IPS DF 6.9 (cell line): ENCODE measurements around the gene OXSR1.

Experiments used
- DNase-seq: peaks from one replicate; pipeline ENCODE4 v3.0.0-alpha.2; 2013; ENCODE audit warnings: low read depth, low spot score
- H3K27ac ChIP-seq: one replicate; pipeline ENCODE4 v1.5.1; 2013; ENCODE audit warnings: low read length, control low read depth
- H3K27me3 ChIP-seq: 2 replicates; pipeline ENCODE4 v1.6.1; 2013; ENCODE audit warnings: mild to moderate bottlenecking, low read length; ENCODE audit not compliant: control insufficient read depth, insufficient read depth
- H3K36me3 ChIP-seq: 2 replicates; pipeline ENCODE4 v1.6.1; 2013; ENCODE audit warnings: low read length; ENCODE audit not compliant: control insufficient read depth, insufficient read depth
- H3K4me1 ChIP-seq: 2 replicates; pipeline ENCODE4 v1.6.1; 2013; ENCODE audit warnings: low read length; ENCODE audit not compliant: control insufficient read depth, insufficient read depth
- H3K4me3 ChIP-seq: 2 replicates; pipeline ENCODE4 v1.5.1; 2013; ENCODE audit warnings: mild to moderate bottlenecking, low read length
- H3K9me3 ChIP-seq: 2 replicates; pipeline ENCODE4 v1.6.1; 2013; ENCODE audit warnings: low read length, inconsistent platforms; ENCODE audit not compliant: control insufficient read depth, insufficient read depth
- WGBS: extraction: QIAGEN DNeasy Blood & Tissue Kit; methylation state at CpG from one replicate; pipeline ENCODE4 v1.1.7; 2013; ENCODE audit warnings: mixed read lengths, missing lambda C conversion rate; ENCODE audit not compliant: insufficient read length, insufficient coverage; 5-methylcytosine and 5-hydroxymethylcytosine counted together

Gene OXSR1

GRCh38 chr3:38253704-38254103, 88.4 kb downstream of the OXSR1 start:
- Histone ChIP-seq H3K9me3 (no peaks in the 10 kb centered on the region), H3K27me3 (0 out of 2 replicates have a peak, but pooled peaks cover 1% of the 10 kb centered on the region), H3K36me3 (peaks cover 11% of the 10 kb centered on the region; the same call in 1 of the 2 replicates), H3K4me3 (no peak overlapping the region), H3K27ac (no peak overlapping the region), H3K4me1 (no peaks in the 10 kb centered on the region)
- DNase-seq, result no peak
- no CpG with 5 or more reads among the region's 4 CpGs for WGBS

DNA sequence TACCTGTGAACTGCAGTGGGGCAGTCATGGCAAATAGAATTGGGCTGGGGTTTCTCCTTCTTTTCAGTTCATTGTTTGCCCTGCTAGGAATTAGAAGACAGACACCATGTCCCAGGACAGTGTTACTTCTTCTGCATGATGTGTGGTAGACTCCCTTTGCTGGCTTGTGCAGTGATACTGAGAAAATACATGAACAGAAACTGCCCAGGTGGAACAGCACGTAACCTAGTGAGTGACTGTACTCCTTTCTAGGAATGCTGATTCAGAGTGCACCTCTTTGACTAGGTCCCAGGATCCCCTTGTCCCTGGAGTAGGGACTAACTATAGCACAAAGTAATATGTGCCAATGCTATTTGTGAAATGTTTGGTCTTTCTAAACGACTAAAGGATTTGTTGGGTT, 89.5 kb downstream of the OXSR1 start:
- H3K27ac ChIP-seq, result no peak overlapping the region
- 0 out of 2 replicates have a peak, but pooled peaks cover 1% of the 10 kb centered on the region for H3K27me3 ChIP-seq
- no peaks in the 10 kb centered on the region for H3K9me3 ChIP-seq
- no CpG with 5 or more reads among the region's 2 CpGs for WGBS
- DNase-seq, result no peak
- H3K36me3 ChIP-seq, result peaks cover 11% of the 10 kb centered on the region; the same call in 1 of the 2 replicates
- H3K4me1 ChIP-seq, result no peaks in the 10 kb centered on the region
- no peak overlapping the region for H3K4me3 ChIP-seq

- Histone ChIP-seq H3K4me1 (no peaks in the 10 kb centered on the region), H3K4me3 (no peak overlapping the region), H3K27me3 (0 out of 2 replicates have a peak, but pooled peaks cover 1% of the 10 kb centered on the region), H3K9me3 (no peaks in the 10 kb centered on the region), H3K27ac (no peak overlapping the region), H3K36me3 (peaks cover 9% of the 10 kb centered on the region; the same call in 1 of the 2 replicates)
- no CpG with 5 or more reads among the region's 1 CpG for WGBS
- DNase-seq, result no peak
These were observed 90.3 kb downstream of the OXSR1 start for GRCh38 chr3:38255627-38256026.

GRCh38 chr3:38257583-38257982, 92.2 kb downstream of the OXSR1 start:
- Histone ChIP-seq H3K4me1 (no peaks in the 10 kb centered on the region), H3K27me3 (no peaks in the 10 kb centered on the region), H3K9me3 (no peaks in the 10 kb centered on the region), H3K27ac (no peak overlapping the region), H3K4me3 (no peak overlapping the region), H3K36me3 (peaks cover 7% of the 10 kb centered on the region; the same call in 1 of the 2 replicates)
- WGBS, result no CpG with 5 or more reads among the region's 1 CpG
- DNase-seq, result no peak

DNA sequence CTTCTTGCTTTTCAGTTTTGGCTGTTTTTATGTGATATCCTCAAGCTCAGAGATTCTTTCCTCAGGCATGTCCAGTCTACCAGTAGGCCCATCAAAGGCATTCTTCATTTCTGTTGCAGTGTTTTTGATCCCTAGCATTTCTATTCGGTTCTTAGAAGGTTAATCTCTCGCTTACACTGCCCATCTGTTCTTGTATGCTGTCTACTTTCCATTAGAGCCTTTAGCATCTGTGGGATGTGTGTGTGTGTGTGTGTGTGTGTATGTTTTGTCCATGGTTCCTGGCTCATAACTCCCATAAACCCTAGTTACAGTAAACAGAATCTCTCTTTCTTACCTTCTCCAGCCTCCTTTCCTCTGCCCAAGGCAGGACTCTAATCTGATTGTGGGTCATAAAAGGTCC, 95.1 kb downstream of the OXSR1 start:
- no peak for DNase-seq
- Histone ChIP-seq H3K4me1 (no peaks in the 10 kb centered on the region), H3K9me3 (no peaks in the 10 kb centered on the region), H3K4me3 (no peak overlapping the region), H3K27ac (no peak overlapping the region), H3K36me3 (no peaks in the 10 kb centered on the region), H3K27me3 (no peaks in the 10 kb centered on the region)
- no CpG with 5 or more reads among the region's 2 CpGs for WGBS

GRCh38 chr3:38264353-38264771, 99.0 kb downstream of the OXSR1 start:
- no CpG with 5 or more reads among the region's 1 CpG for WGBS
- Histone ChIP-seq H3K4me3 (no peak overlapping the region), H3K27me3 (no peaks in the 10 kb centered on the region), H3K4me1 (no peaks in the 10 kb centered on the region; the same call in 1 of the 2 replicates), H3K36me3 (no peaks in the 10 kb centered on the region), H3K9me3 (no peaks in the 10 kb centered on the region), H3K27ac (no peak overlapping the region)
- DNase-seq, result no peak

DNA sequence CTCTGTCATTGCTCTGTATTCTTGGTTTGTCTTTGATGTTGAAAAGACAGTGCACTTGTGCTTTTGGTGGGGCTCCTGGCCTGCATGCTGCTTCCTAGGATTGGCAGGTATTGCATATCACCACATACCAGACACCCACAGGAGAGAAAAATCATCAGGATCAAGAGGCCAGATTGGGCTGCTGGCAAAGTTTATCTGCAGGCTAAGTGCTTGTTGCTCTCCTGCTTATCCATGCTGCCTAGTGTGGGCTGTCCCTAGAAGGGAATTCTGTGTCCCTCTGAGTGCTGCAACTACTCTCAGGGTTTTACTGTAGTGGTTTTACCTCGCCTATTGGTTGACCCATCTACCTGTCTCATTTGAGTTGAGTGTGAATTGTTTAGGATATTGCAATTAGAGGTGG, 99.4 kb downstream of the OXSR1 start:
- Histone ChIP-seq H3K27me3 (no peaks in the 10 kb centered on the region), H3K4me1 (no peaks in the 10 kb centered on the region; the same call in 1 of the 2 replicates), H3K27ac (no peak overlapping the region), H3K4me3 (no peak overlapping the region), H3K9me3 (no peaks in the 10 kb centered on the region), H3K36me3 (no peaks in the 10 kb centered on the region)
- no peak for DNase-seq
- WGBS, result no CpG with 5 or more reads among the region's 1 CpG

DNA sequence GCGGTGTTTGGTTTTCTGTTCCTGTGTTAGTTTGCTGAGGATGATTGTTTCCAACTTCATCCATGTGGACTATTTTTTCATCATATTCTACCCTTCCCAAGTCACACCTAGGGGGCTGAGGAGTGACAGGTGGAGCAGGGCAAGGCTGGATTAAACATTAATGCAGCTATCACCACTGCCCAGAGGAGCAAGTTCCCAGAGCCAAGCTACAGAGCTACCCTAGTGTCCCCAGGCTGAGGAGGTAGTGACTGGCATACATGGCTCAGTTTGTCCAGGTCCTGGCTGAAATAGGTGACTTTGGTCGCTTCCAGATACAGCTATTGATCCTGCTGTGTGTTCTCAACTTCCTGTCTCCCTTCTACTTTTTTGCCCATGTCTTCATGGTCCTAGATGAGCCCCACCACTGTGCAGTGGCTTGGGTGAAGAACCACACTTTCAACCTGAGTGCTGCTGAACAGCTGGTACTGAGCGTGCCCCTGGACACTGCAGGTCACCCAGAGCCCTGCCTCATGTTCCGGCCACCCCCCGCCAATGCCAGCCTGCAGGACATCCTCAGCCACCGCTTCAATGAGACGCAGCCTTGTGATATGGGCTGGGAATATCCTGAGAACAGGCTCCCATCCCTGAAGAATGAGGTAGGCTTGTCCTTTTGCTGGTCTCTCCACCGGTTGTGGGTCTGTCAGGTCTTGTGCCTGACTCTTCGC, 100.4 kb downstream of the OXSR1 start, which contains the start of gene SLC22A13:
Gene SLC22A13, plus strand, starts transcription at position 209 of the 704 bp plus-strand sequence. Its CDS starts 49 bp downstream, at position 258.
- WGBS, result no CpG with 5 or more reads among the region's 9 CpGs
- H3K27ac ChIP-seq, result no peak within 1 kb of the TSS
- no peaks in the 10 kb centered on the region for H3K27me3 ChIP-seq
- DNase-seq, result no peak
- H3K4me1 ChIP-seq, result no peaks in the 10 kb centered on the region; the same call in 1 of the 2 replicates
- H3K4me3 ChIP-seq, result no peak within 1 kb of the TSS
- no peaks in the 10 kb centered on the region for H3K9me3 ChIP-seq
- no peaks in the 10 kb centered on the region for H3K36me3 ChIP-seq

DNA sequence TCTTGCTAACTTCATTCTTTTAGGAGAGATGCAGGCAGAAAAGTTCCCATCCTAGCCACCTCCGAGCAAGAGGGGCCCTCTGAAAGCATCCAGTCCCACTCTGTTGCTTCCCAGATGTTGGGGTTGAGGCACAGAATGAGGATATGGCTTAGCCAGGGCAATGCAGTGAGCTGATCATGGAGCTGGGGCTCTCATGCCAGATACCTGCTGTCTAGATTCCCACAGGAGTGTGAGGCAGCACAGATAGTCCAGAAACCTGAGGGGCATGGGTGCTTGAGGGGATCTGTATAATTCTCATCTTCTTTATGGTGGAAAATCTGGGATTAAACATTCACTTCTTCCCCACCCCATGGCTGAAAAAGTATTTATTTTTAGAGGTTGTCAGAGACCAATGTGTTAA, 101.5 kb downstream of the OXSR1 start:
- WGBS, result no CpG with 5 or more reads among the region's 1 CpG
- H3K27ac ChIP-seq, result no peak overlapping the region
- H3K4me1 ChIP-seq, result no peaks in the 10 kb centered on the region; the same call in 1 of the 2 replicates
- H3K36me3 ChIP-seq, result no peaks in the 10 kb centered on the region
- H3K4me3 ChIP-seq, result no peak overlapping the region
- H3K9me3 ChIP-seq, result no peaks in the 10 kb centered on the region
- DNase-seq, result no peak
- no peaks in the 10 kb centered on the region for H3K27me3 ChIP-seq

GRCh38 chr3:38267662-38268061, 102.3 kb downstream of the OXSR1 start:
- Histone ChIP-seq H3K27me3 (no peaks in the 10 kb centered on the region), H3K4me3 (no peak overlapping the region), H3K27ac (no peak overlapping the region), H3K9me3 (no peaks in the 10 kb centered on the region), H3K36me3 (no peaks in the 10 kb centered on the region), H3K4me1 (no peaks in the 10 kb centered on the region; the same call in 1 of the 2 replicates)
- no CpG with 5 or more reads among the region's 2 CpGs for WGBS
- no peak for DNase-seq

DNA sequence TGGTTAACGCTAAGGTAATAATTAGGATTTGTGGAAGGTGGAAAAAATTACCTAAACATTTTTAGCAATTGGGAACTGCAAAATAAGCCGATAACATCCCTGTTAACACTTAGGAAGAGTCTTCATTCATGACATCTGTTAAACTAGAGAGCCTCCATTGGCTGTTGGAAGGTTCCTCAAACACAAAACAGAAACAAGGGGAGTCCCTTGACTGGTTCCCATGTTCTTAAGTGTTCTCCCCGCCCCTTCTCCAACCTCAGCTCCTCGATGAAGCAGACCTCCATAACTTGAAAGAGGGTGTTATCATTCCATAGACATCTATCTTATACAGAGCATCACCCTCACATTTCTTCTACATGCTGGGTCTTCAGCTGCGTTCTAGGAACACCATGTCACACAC, 102.8 kb downstream of the OXSR1 start:
- WGBS, result no CpG with 5 or more reads among the region's 5 CpGs
- Histone ChIP-seq H3K36me3 (no peaks in the 10 kb centered on the region), H3K27me3 (no peaks in the 10 kb centered on the region), H3K9me3 (no peaks in the 10 kb centered on the region), H3K27ac (no peak overlapping the region), H3K4me1 (no peaks in the 10 kb centered on the region; the same call in 1 of the 2 replicates), H3K4me3 (no peak overlapping the region)
- DNase-seq, result no peak
